ENCODE results near the gene SGK2.
"Not testable (repeated sequence)": the region's sequence is repeated elsewhere in the genome, so short reads cannot be mapped to it uniquely, and the experiment has no call there.

Gene SGK2

GRCh38 chr20:43564993-43565757 is 6.3 kb downstream of the SGK2 start:
- no peak for DNase-seq

DNA sequence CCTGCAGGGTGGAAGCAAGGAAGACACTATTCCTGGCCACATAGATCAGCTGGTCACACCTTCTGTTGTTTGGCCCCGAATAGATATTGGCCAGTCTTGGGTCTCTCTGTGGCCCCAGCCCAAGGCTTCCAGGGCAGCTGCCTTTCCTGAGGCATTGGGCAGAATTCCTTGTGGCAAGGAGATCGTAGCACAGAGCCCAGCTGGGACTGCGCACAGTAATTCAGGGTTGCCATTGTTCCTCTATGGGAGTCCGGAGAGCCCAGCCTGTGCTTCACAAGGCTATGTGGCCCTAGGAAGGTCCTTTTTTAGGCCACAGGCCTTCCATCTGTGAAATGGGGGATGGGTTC is 6.9 kb downstream of the SGK2 start:
- no peak for DNase-seq

DNA sequence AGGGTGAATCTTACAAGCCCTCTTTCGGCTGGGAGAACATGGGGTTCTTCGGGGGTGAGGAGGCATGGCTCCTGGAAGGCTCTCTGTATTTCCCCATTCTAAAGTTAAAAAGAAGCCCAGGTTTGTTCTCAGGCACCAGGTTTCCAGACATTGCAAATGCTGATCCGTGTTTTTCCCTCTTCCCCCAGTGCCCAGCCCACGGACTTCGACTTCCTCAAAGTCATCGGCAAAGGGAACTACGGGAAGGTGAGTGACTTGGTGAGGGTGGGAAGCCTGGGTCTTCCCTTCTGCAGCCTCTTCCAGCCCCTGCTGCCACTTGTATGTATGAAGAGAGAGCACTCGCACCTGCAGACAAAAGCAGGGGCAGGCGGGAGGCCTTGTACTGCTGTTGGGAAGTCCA is 8.7 kb downstream of the SGK2 start:
- DNase-seq = peak; percentile 44

- no peak for DNase-seq
Observed at GRCh38 chr20:43568706-43569105, 9.9 kb downstream of the SGK2 start.

GRCh38 chr20:43569282-43569681 is 10.5 kb downstream of the SGK2 start:
- no peak for DNase-seq

DNA sequence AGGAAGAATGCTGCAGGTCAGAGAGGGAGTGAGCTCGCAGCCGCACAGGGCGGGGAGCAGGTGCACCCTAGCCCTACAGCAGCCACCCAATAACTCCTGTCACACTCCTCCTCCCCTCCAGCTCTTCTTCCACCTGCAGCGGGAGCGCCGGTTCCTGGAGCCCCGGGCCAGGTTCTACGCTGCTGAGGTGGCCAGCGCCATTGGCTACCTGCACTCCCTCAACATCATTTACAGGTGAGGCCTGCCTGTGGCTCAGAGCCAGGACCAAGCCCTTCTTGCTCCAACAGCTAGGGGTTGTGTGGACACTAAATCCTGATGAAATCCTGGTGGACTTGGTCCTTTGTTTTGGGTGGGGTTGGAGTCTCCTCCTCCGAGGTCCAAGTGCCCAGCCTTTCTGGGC is 11.7 kb downstream of the SGK2 start:
- DNase-seq = no peak

- no peak for DNase-seq
Observed at GRCh38 chr20:43571310-43571709, 12.5 kb downstream of the SGK2 start.

DNA sequence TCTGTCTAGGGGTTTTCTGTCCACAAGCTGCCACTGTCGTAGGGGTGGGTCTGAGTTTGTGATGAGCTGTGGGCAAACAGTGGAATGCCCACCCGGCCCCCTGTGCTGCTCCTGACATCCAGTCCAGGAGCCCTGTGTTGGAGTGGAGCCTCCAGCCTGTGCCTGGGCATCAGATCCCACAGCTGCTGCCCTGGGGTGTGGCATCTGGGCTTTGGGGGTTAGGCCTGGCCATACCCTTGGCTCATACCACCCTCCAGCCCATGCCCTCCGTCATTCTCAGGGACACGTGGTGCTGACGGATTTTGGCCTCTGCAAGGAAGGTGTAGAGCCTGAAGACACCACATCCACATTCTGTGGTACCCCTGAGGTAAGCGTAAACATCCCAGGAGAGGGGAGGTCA is 12.9 kb downstream of the SGK2 start:
- no peak for DNase-seq

- no peak for DNase-seq
Observed at GRCh38 chr20:43572891-43573290, 14.1 kb downstream of the SGK2 start.

DNA sequence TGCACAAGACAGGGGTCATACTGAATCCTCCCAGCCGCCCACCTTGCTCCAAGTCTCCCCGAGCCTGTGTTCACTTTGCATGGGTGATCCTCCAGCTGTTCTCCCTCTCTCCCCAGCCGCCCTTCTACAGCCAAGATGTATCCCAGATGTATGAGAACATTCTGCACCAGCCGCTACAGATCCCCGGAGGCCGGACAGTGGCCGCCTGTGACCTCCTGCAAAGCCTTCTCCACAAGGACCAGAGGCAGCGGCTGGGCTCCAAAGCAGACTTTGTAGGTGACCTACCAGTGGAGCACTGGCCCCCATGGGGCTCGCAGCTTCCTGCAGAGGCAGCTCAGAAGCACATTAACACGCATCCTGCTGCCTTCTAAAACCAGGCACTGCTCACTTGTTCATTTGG is 17.3 kb downstream of the SGK2 start:
- DNase-seq = no peak

DNA sequence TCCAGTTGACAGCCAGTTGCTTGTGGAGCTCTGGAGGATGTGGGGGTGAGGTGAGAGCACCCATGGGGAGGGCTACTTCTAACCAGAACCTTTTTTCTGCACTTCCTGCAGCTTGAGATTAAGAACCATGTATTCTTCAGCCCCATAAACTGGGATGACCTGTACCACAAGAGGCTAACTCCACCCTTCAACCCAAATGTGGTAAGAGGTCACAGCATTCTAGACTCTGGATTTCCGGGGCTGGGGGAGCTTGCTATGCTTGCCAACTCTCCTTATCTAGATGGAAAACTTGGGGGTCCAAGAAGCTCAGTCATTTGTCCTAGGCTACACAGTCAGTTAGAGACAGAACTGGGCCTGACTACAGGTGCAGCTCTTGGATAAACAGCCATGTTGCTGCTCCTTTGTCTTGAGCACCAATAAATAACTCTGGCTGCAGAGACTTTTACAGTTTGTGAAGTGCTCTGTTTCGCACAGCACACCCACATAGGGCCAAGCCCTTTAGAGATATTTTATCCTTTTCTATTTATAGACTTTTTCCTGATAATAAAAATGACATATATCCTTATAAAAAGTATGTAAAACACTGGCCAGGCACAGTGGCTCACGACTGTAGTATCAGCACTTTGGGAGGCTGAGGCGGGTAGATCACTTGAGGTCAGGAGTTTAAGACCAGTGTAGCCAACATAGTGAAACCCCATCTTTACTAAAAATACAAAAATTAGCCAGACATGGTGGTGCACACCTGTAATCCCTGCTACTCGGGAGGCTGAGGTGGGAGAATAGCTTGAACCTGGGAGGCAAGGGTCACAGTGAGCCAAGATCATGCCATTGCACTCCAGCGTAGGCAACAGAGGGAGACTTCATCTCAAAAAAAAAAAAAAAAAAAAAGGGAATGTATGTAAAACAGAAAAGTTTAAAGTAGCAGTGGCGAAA is 21.3 kb downstream of the SGK2 start:
- no peak for DNase-seq

- DNase-seq = no peak
Observed at GRCh38 chr20:43583133-43583864, 24.5 kb downstream of the SGK2 start.

- DNase-seq = peak; percentile 10
Observed at GRCh38 chr20:43583982-43584432, 25.2 kb downstream of the SGK2 start.

DNA sequence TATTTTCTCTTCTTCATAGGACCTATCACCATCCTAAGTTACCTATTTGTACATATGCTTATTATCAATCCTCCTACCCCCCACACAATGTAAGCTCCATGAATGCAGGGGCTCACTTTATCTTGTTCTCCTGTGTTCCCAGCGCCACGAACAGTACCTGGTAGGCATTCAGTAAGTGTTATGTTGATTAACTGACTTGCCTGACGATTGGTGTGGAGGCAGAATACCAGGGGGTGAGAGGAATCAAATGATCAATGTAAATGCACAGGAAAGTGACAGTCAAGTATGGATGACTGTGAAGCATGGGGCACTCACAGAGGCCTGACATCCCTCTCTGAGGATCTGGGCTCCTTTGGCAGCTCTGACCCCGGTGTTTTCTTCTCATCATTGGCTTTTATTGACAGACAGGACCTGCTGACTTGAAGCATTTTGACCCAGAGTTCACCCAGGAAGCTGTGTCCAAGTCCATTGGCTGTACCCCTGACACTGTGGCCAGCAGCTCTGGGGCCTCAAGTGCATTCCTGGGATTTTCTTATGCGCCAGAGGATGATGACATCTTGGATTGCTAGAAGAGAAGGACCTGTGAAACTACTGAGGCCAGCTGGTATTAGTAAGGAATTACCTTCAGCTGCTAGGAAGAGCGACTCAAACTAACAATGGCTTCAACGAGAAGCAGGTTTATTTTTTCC is 25.8 kb downstream of the SGK2 start:
- no peak for DNase-seq

- DNase-seq = no peak
Observed at GRCh38 chr20:43586641-43587040, 27.8 kb downstream of the SGK2 start.

DNA sequence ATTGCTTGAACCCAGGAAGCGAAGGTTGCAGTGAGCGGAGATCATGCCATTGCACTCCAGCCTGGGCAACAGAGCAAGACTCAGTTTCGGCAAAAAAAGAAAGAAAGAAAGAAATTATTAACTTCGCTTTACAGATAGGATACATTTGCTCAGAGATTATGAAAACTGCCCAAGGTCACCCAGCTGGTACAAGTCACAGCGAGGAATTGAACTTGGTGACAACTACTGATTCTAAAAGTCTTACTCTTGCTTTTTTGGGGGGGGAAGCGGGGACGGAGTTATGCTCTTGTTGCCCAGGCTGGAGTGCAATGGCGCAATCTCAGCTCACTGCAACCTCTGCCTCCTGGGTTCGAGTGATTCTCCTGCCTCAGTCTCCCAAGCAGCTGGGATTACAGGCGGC is 29.7 kb downstream of the SGK2 start:
- not testable (repeated sequence) for DNase-seq

GRCh38 chr20:43590036-43590391 is 31.2 kb downstream of the SGK2 start:
- DNase-seq = no peak

GRCh38 chr20:43590392-43591303 is 31.8 kb downstream of the SGK2 start, which contains the start of gene IFT52:
Gene IFT52 (plus strand): TSS chr20:43590937. CDS start chr20:43594699, 3,762 bp downstream.
- DNase-seq = peak; percentile 91

DNA sequence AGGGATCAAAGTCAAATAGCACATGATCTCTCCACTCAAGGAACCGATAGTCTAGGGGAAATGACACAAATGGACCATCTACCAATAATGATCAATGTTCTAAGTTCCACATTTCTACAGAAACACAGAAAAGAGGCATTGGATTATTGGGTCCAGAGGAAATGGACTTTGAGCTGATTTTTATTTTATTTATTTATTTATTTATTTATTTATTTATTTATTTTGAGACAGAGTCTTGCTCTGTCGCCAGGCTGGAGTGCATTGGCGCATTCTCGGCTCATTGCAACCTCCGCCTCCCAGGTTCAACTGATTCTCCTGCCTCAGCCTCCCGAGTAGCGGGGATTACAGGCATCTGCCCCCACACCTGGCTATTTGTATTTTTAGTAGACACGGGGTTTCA is 43.1 kb downstream of the SGK2 start:
- not testable (repeated sequence) for DNase-seq

- DNase-seq = no peak
Observed at GRCh38 chr20:43603124-43603523, 44.3 kb downstream of the SGK2 start.

DNA sequence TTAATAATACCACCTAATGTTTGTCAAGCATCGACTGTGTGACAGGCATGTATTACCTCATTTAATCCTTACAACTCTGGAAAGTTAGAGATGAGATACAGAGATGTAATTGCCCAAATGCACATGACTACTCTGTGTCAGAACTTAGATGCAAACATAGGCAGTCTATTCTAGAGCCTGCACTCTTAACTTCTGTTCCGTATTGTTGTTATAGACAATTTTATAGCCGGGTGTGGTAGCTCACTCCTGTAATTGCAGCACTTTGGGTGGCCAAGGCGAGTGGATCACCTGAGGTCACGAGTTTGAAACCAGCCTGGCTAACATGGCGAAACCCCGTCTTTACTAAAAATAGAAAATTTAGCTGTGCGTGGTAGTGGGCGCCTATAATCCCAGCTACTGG is 46.9 kb downstream of the SGK2 start:
- no peak for DNase-seq

DNA sequence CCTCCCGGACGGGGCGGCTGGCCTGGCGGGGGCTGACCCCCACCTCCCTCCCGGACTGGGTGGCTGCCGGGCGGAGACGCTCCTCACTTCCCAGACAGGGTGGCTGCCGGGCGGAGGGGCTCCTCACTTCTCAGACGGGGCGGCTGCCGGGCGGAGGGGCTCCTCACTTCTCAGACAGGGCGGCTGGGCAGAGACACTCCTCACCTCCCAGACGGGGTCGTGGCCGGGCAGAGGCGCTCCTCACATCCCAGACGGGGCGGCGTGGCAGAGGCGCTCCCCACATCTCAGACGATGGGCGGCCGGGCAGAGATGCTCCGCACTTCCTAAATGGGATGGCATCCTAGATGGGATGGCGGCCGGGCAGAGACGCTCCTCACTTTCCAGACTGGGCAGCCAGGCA is 48.5 kb downstream of the SGK2 start:
- DNase-seq = not testable (repeated sequence)
